Bronchial epithelial cell (primary cell): ENCODE measurements around the gene PRDX5. TPM values are rescaled to one million over a fixed set of nuclear protein-coding genes. Genes with fewer than 3 reads are reported as not detected.
A peak's percentile ranks its signal among the peaks of the same experiment; 100 is the strongest.

ENCODE experiments used
- DNase-seq: peaks from one replicate; pipeline ENCODE4 v3.0.0-alpha.2; 2010; ENCODE audit warnings: low read depth
- FAIRE-seq: peaks from 2 replicates; lab custom pipeline; 2011; peaks lifted over from hg19 to GRCh38; lab: Jason Lieb, UNC
- H3K27me3 ChIP-seq: 2 replicates; pipeline ENCODE4 v1.5.1; 2011; ENCODE audit warnings: low read length; ENCODE audit not compliant: control insufficient read depth, insufficient read depth
- H3K36me3 ChIP-seq: 2 replicates; pipeline ENCODE4 v1.5.1; 2011; ENCODE audit warnings: low read length; ENCODE audit not compliant: control insufficient read depth, insufficient read depth
- H3K4me3 ChIP-seq: 2 replicates; pipeline ENCODE4 v1.5.1; 2011; ENCODE audit warnings: mild to moderate bottlenecking, low read depth, low read length, control low read depth
- CTCF ChIP-seq: IDR thresholded peaks from 2 replicates; pipeline ENCODE4 v1.5.1; 2011; ENCODE audit warnings: mild to moderate bottlenecking, moderate library complexity, low read length, control low read depth, inconsistent platforms; ENCODE audit not compliant: insufficient read depth, severe bottlenecking
- total RNA-seq: library from RNA; depleted of rRNA; stranded (reverse); fragments of >200 nt; gene quantifications from 2 replicates; pipeline ENCODE4 v1.2.1, GENCODE V29; 2014

The PRDX5 gene
- total RNA-seq, 1 donor from 2014 or later: 649 TPM

GRCh38 chr11:64338716-64339115 is 20.8 kb downstream of the PRDX5 start:
- DNase-seq: no peak
- Histone ChIP-seq H3K27me3 (no peaks in the 10 kb centered on the region), H3K4me3 (no peak overlapping the region), H3K36me3 (no peaks in the 10 kb centered on the region)
- TF ChIP-seq CTCF: no peak
- no peak for FAIRE-seq

GRCh38 chr11:64339286-64339685 is 21.4 kb downstream of the PRDX5 start:
- TF ChIP-seq CTCF: no peak
- DNase-seq (no peak), FAIRE-seq (no peak)
- Histone ChIP-seq H3K36me3 (no peaks in the 10 kb centered on the region), H3K27me3 (no peaks in the 10 kb centered on the region), H3K4me3 (no peak overlapping the region)

- FAIRE-seq (no peak), DNase-seq (no peak)
- no peak for TF ChIP-seq CTCF
- Histone ChIP-seq H3K36me3 (no peaks in the 10 kb centered on the region), H3K4me3 (no peak within 1 kb of the TSS), H3K27me3 (no peaks in the 10 kb centered on the region)
Observed at GRCh38 chr11:64339754-64340408, 22.0 kb downstream of the PRDX5 start, which contains the start of gene CCDC88B. CCDC88B (plus strand) TSS chr11:64340204; CDS start chr11:64340267, 63 bp downstream.

GRCh38 chr11:64340671-64341335 is 22.9 kb downstream of the PRDX5 start:
- Histone ChIP-seq H3K27me3 (no peaks in the 10 kb centered on the region), H3K36me3 (no peaks in the 10 kb centered on the region), H3K4me3 (no peak overlapping the region)
- FAIRE-seq: no peak
- no peak for DNase-seq
- TF ChIP-seq CTCF: peak; percentile 3

- no peak for TF ChIP-seq CTCF
- no peak for FAIRE-seq
Observed at GRCh38 chr11:64341429-64341828, 23.5 kb downstream of the PRDX5 start.

More at GRCh38 chr11:64341429-64341828, 23.5 kb downstream of the PRDX5 start:
- Histone ChIP-seq H3K27me3 (no peaks in the 10 kb centered on the region), H3K4me3 (no peak overlapping the region), H3K36me3 (no peaks in the 10 kb centered on the region)
- DNase-seq: no peak
